Measurements from ENCODE around the gene UBA1. TPM values are rescaled to one million over a fixed set of nuclear protein-coding genes. Genes with fewer than 3 reads are reported as not detected.

The UBA1 gene
- polyA plus RNA-seq, 1 donor (not counting 4 experiments of a cell fraction or from before 2014, with no cell fraction given) = 236 TPM

DNA sequence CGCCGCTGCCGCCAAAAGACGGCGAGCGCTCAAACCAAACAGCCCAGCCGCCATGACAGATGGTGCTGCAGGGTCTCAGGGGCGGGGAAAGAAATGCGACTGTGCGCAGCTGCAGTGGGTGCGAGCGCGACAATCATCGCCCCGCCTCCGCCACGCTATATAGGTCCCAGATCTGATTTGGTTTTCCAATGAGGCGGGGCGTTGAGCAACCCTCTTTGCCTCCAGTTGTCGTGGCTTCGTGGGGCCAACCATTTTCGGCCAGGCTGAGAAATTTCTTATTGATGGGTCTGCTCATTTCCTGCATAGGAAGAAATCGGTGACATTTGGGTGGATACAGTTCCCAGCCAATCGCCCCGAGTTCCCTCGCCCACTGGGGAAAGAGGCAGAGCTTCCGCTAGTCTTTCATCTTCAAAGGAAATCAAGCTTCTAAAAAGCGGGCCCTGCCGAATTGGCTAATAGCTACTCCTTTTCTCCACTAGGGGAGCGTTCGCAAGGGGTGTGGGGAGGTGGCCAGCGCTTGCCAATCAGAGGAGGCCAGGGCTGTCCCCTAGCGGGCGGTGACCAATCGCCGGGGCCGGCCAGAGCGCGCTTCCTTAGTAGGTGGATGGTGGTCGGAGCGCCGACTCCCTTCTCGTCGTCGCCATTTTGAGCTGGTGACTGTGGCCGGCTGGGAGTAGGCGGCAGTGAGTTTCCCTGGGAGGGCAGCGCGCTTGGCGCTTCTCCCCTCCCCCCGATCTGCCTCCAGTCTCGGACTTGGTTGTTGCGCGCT, 48.8 kb upstream of the UBA1 start, which contains the start of the genes NDUFB11 and RBM10:
Gene NDUFB11, minus strand, starts transcription at position 77 of the 769 bp plus-strand sequence. Its CDS starts 23 bp downstream, at position 54.
Gene RBM10, plus strand, starts transcription at position 596 of the 769 bp plus-strand sequence. CDS start 2,261 bp downstream, outside the sequence.
- H3K36me3 ChIP-seq (ENCODE audit: control insufficient read depth in 2 of 2, extremely low read depth in 1 of 2, insufficient read depth in 2 of 2, low read length in 2 of 2) = peaks cover 0 to 6% of the 10 kb centered on the region in 2 experiments
- peak within 1 kb of the TSS; percentile 71 to 83 (median 75) for H3K4me3 ChIP-seq (ENCODE audit: control insufficient read depth in 2 of 3, extremely low read depth in 1 of 3, insufficient read depth in 2 of 3, low read depth in 1 of 3, low read length in 3 of 3)
- peak within 1 kb of the TSS; percentile 70 for H2AFZ ChIP-seq (ENCODE audit: control insufficient read depth, low read length)
- TF ChIP-seq EZH2 (IDR thresholded peaks at IDR 0.05; ENCODE audit: low read length) (no peak), CTCF (optimal IDR thresholded peaks at IDR 0.05 in 1 of 3, IDR thresholded peaks at IDR 0.05 in 1 of 3, conservative IDR thresholded peaks at IDR 0.05 in 1 of 3; ENCODE audit: extremely low read depth in 1 of 3, insufficient read depth in 2 of 3, low read length in 3 of 3) (peak; percentile 40 to 72 (median 57))
- H3K4me2 ChIP-seq (ENCODE audit: control insufficient read depth, extremely low read depth, insufficient read depth, low read depth, low read length) = peak within 1 kb of the TSS; percentile 85
- no peaks in the 10 kb centered on the region for H4K20me1 ChIP-seq (ENCODE audit: control insufficient read depth, extremely low read depth, insufficient read depth, low read length)
- no peaks in the 10 kb centered on the region for H3K9me1 ChIP-seq (ENCODE audit: control insufficient read depth, extremely low read depth, insufficient read depth, low read length)
- no peaks in the 10 kb centered on the region for H3K27me3 ChIP-seq (ENCODE audit: control insufficient read depth, extremely low read depth, insufficient read depth, low read length)
- H3K27ac ChIP-seq (ENCODE audit: control insufficient read depth, insufficient read depth, low read length) = peak within 1 kb of the TSS; percentile 70
- H3K4me1 ChIP-seq (ENCODE audit: control insufficient read depth, extremely low read depth, insufficient read depth, low read length) = peaks cover 3% of the 10 kb centered on the region
- peak; percentile 50 for DNase-seq (ENCODE audit: low read depth, low spot score)
- no peak for FAIRE-seq
- H3K9me3 ChIP-seq (ENCODE audit: control insufficient read depth, low read depth, low read length) = no peaks in the 10 kb centered on the region
- peak within 1 kb of the TSS; percentile 85 for H3K9ac ChIP-seq (ENCODE audit: control insufficient read depth, extremely low read depth, insufficient read depth, low read length)
- dilution Hi-C loops (cut with MboI; ENCODE audit: extremely low pct_ligation_motif_present, low sequenced_read_pairs) = no loop called here
- peaks cover 45% of the 10 kb centered on the region for H3K79me2 ChIP-seq (ENCODE audit: control insufficient read depth, insufficient read depth, low read length)

- H3K9me3 ChIP-seq (ENCODE audit: control insufficient read depth, low read depth, low read length) = no peaks in the 10 kb centered on the region
- H3K9me1 ChIP-seq (ENCODE audit: control insufficient read depth, extremely low read depth, insufficient read depth, low read length) = no peaks in the 10 kb centered on the region
- peaks cover 3% of the 10 kb centered on the region for H3K4me1 ChIP-seq (ENCODE audit: control insufficient read depth, extremely low read depth, insufficient read depth, low read length)
- peaks cover 0 to 4% of the 10 kb centered on the region in 2 experiments for H3K36me3 ChIP-seq (ENCODE audit: control insufficient read depth in 2 of 2, extremely low read depth in 1 of 2, insufficient read depth in 2 of 2, low read length in 2 of 2)
- FAIRE-seq (no peak), DNase-seq (ENCODE audit: low read depth, low spot score) (no peak)
- peak overlapping the region; percentile 71 for H3K4me2 ChIP-seq (ENCODE audit: control insufficient read depth, extremely low read depth, insufficient read depth, low read depth, low read length)
- peak overlapping the region; percentile 85 for H3K9ac ChIP-seq (ENCODE audit: control insufficient read depth, extremely low read depth, insufficient read depth, low read length)
- no peaks in the 10 kb centered on the region for H4K20me1 ChIP-seq (ENCODE audit: control insufficient read depth, extremely low read depth, insufficient read depth, low read length)
- TF ChIP-seq CTCF (optimal IDR thresholded peaks at IDR 0.05 in 1 of 3, IDR thresholded peaks at IDR 0.05 in 1 of 3, conservative IDR thresholded peaks at IDR 0.05 in 1 of 3; ENCODE audit: extremely low read depth in 1 of 3, insufficient read depth in 2 of 3, low read length in 3 of 3) (no peak), EZH2 (IDR thresholded peaks at IDR 0.05; ENCODE audit: low read length) (no peak)
- H3K27me3 ChIP-seq (ENCODE audit: control insufficient read depth, extremely low read depth, insufficient read depth, low read length) = no peaks in the 10 kb centered on the region
- dilution Hi-C loops (cut with MboI; ENCODE audit: extremely low pct_ligation_motif_present, low sequenced_read_pairs) = no loop called here
- H3K4me3 ChIP-seq (ENCODE audit: control insufficient read depth in 2 of 3, extremely low read depth in 1 of 3, insufficient read depth in 2 of 3, low read depth in 1 of 3, low read length in 3 of 3) = peak overlapping the region; percentile 71 to 83 (median 75)
- H3K79me2 ChIP-seq (ENCODE audit: control insufficient read depth, insufficient read depth, low read length) = peaks cover 48% of the 10 kb centered on the region
- H2AFZ ChIP-seq (ENCODE audit: control insufficient read depth, low read length) = peak overlapping the region; percentile 47
- H3K27ac ChIP-seq (ENCODE audit: control insufficient read depth, insufficient read depth, low read length) = peak overlapping the region; percentile 70
These were observed 48.1 kb upstream of the UBA1 start for GRCh38 chrX:47145395-47146120.
